ENCODE results near the gene RIPOR3. TPM values are rescaled to one million over a fixed set of nuclear protein-coding genes. Genes with fewer than 3 reads are reported as not detected.
"Not testable (repeated sequence)": the region's sequence is repeated elsewhere in the genome, so short reads cannot be mapped to it uniquely, and the experiment has no call there.

RIPOR3 gene
- total RNA-seq, 2 experiments from 2014 or later, result not detected

DNA sequence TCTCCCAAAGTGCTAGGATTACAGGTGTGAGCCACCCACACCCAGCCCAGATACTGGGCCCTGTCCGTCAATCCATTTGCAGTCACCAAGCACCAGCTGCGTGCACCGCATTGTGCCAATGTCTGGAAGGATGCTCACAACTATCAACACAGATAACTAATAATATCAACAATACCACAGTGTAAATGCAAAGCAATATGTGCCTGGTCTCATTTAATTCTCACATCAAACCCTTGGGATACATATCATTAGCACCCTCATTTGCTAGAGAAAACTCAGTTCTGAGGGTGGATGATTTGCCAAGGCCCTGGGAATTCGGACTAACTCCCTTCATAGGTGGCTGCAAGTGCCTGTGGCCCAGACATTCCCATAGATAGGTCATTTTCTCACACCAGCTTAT, 14.5 kb downstream of the RIPOR3 start:
- H3K27me3 Mint-ChIP-seq, result peaks cover 3% of the 10 kb centered on the region
- no peak for ATAC-seq
- H3K9me3 Mint-ChIP-seq (ENCODE audit: low read depth), result no peaks in the 10 kb centered on the region
- H3K4me3 Mint-ChIP-seq, result no peak overlapping the region
- CTCF ChIA-PET, result interaction anchor here (0.6 kb wide), 1 partner anchor 10 kb away, joined by 4 read pairs; no protein-coding TSS in a partner anchor
- H3K4me1 Mint-ChIP-seq, result no peaks in the 10 kb centered on the region
- no peaks in the 10 kb centered on the region for H3K36me3 Mint-ChIP-seq
- no peak overlapping the region for H3K27ac Mint-ChIP-seq
- DNase-seq, result no peak

DNA sequence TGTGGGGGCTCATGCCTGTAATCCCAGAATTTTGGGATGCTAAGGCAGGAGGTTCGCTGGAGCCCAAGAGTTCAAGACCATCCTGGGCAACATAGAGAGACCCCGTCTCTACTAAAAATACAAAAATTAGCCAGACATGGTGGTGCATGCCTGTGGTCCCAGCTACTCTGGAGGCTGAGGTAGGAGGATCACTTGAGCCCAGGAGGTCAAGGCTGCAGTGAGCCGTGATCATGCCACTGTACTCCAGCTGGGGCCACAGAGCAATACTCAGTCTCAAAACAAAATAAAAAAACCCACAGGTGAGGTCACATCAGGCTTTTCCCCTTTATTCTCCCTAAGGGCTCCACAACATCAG, 15.0 kb downstream of the RIPOR3 start:
- DNase-seq; ATAC-seq; H3K9me3 Mint-ChIP-seq (ENCODE audit: low read depth); H3K27me3 Mint-ChIP-seq; H3K36me3 Mint-ChIP-seq; H3K27ac Mint-ChIP-seq; H3K4me3 Mint-ChIP-seq; H3K4me1 Mint-ChIP-seq: not testable (repeated sequence)
- CTCF ChIA-PET, result interaction anchor here (0.6 kb wide), 1 partner anchor 11 kb away, joined by 4 read pairs; no protein-coding TSS in a partner anchor

- Mint-ChIP-seq H3K4me3 (no peak overlapping the region), H3K27me3 (no peaks in the 10 kb centered on the region), H3K36me3 (no peaks in the 10 kb centered on the region), H3K9me3 (ENCODE audit: low read depth) (no peaks in the 10 kb centered on the region), H3K4me1 (no peaks in the 10 kb centered on the region), H3K27ac (no peak overlapping the region)
- DNase-seq (no peak), ATAC-seq (no peak)
- CTCF ChIA-PET, result no interaction called here
These were observed 15.5 kb downstream of the RIPOR3 start for GRCh38 chr20:50675671-50676376.

DNA sequence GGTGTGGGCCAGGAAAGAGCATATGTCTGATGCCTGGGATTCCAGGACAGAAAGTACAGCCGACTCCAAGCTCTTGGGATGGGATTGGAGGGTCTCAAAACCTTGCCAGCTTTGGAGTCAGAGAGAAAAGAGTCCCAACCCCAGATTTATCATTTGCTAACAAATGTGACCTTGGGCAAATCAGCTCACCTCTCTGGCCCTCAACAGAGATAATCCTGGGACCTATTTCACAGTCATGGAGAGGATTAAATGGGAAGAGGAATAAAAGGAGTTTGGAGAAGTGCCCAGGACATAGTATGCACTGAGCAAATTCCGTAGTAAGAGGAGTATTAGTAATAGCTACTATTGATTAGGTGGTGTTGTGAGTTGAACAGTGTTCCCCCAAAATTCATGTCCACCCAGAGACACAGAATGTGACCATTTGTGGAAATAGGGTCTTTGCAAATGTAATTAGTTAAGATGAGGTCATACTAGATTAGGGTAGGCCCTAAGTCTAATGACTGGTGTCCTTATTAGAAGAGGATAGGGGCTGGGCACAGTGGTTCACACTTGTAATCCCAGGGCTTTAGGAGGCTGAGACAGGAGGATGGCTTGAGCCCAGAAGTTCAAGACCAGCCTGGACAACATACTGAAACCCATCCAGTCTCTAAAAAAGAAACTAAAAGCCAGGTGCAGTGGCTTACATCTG, 17.1 kb downstream of the RIPOR3 start:
- H3K9me3 Mint-ChIP-seq (ENCODE audit: low read depth), result no peaks in the 10 kb centered on the region
- CTCF ChIA-PET, result no interaction called here
- H3K4me1 Mint-ChIP-seq, result no peaks in the 10 kb centered on the region
- H3K36me3 Mint-ChIP-seq, result no peaks in the 10 kb centered on the region
- no peak overlapping the region for H3K4me3 Mint-ChIP-seq
- no peaks in the 10 kb centered on the region for H3K27me3 Mint-ChIP-seq
- DNase-seq (no peak), ATAC-seq (no peak)
- no peak overlapping the region for H3K27ac Mint-ChIP-seq

DNA sequence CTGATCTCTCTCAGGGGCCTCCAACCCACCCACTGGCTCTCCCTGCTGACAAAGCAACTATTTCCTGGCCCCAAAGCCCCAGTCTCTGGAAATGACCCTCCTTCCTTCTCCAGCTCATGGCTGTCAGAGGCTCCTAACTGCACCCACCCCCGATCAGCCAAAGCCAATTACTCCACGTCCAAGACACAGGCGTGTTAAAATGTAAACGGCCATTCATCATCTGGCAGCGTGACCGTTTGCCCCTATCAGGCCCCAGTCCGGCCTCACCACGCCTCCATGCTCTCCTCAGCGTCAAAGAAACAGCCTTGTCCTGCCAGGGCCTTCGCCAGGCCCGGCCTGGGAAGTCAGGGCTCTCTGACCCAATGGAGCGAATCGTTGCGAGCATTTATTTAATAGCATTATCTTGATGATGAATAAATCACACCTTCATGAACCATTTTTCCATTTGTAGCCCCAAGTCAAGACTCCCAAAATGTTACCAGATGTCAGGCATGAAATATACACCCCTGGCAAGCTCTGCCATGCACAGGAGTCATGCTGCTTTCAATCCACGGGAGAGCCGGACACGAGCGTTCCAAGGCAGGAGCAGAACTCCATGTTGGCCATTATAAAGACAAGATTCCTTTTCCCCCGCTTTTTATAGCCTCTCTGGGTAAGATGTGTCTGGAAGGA, 17.7 kb downstream of the RIPOR3 start:
- Mint-ChIP-seq H3K4me1 (no peaks in the 10 kb centered on the region), H3K27ac (no peak overlapping the region), H3K9me3 (ENCODE audit: low read depth) (no peaks in the 10 kb centered on the region), H3K27me3 (no peaks in the 10 kb centered on the region), H3K36me3 (no peaks in the 10 kb centered on the region), H3K4me3 (no peak overlapping the region)
- CTCF ChIA-PET, result no interaction called here
- ATAC-seq (no peak), DNase-seq (no peak)

DNA sequence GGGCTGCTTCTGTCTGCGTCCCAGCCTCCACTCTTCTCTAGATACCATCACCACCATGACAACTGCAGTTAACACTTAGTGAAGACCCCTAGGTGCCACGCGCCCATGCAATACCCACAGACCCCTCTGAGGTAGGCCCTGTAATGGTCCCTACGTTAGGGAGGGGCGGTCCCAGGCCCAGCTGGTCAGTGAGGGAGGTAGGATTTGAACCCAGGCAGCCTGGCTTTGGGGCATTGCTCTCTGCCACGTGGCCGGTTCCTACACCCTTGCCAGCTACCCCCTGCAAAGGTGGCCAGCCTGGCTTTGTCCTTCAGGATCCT, 18.2 kb downstream of the RIPOR3 start:
- DNase-seq, result no peak
- Mint-ChIP-seq H3K4me3 (no peak overlapping the region), H3K27ac (no peak overlapping the region), H3K27me3 (no peaks in the 10 kb centered on the region), H3K4me1 (no peaks in the 10 kb centered on the region), H3K36me3 (no peaks in the 10 kb centered on the region), H3K9me3 (ENCODE audit: low read depth) (no peaks in the 10 kb centered on the region)
- ATAC-seq, result no peak
- CTCF ChIA-PET, result no interaction called here

- H3K9me3 Mint-ChIP-seq (ENCODE audit: low read depth), result no peaks in the 10 kb centered on the region
- ATAC-seq (no peak), DNase-seq (no peak)
- no peak overlapping the region for H3K4me3 Mint-ChIP-seq
- no peaks in the 10 kb centered on the region for H3K36me3 Mint-ChIP-seq
- no peak overlapping the region for H3K27ac Mint-ChIP-seq
- no peaks in the 10 kb centered on the region for H3K4me1 Mint-ChIP-seq
- CTCF ChIA-PET, result no interaction called here
- no peaks in the 10 kb centered on the region for H3K27me3 Mint-ChIP-seq
These were observed 18.8 kb downstream of the RIPOR3 start for GRCh38 chr20:50672400-50673145.

DNA sequence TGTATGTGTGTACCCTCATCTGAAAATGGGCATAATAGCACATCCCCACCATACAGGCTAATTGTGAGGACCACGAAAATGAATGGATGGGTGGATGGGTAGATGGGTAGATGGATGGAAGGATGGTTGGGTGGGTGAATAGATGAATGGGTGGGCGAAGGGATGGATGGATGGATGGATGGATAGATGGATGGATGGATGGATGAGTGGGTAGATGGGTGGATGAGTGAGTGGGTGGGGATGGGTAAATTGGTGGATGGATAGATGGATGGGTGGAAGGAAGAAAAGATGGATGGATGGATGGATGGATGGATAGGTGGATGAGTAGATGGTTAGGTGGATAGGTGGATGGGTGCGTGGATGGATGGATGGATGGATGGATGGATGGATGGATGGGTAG, 19.7 kb downstream of the RIPOR3 start:
- no peaks in the 10 kb centered on the region for H3K9me3 Mint-ChIP-seq (ENCODE audit: low read depth)
- CTCF ChIA-PET, result no interaction called here
- H3K27me3 Mint-ChIP-seq, result no peaks in the 10 kb centered on the region
- no peaks in the 10 kb centered on the region for H3K4me1 Mint-ChIP-seq
- DNase-seq, result no peak
- no peak overlapping the region for H3K4me3 Mint-ChIP-seq
- H3K27ac Mint-ChIP-seq, result no peak overlapping the region
- H3K36me3 Mint-ChIP-seq, result no peaks in the 10 kb centered on the region
- ATAC-seq, result no peak

- DNase-seq; CTCF ChIA-PET; H3K27ac Mint-ChIP-seq; H3K9me3 Mint-ChIP-seq (ENCODE audit: low read depth); H3K36me3 Mint-ChIP-seq; ATAC-seq; H3K27me3 Mint-ChIP-seq; H3K4me3 Mint-ChIP-seq; H3K4me1 Mint-ChIP-seq: not testable (repeated sequence)
These were observed 20.3 kb downstream of the RIPOR3 start for GRCh38 chr20:50671010-50671409.

DNA sequence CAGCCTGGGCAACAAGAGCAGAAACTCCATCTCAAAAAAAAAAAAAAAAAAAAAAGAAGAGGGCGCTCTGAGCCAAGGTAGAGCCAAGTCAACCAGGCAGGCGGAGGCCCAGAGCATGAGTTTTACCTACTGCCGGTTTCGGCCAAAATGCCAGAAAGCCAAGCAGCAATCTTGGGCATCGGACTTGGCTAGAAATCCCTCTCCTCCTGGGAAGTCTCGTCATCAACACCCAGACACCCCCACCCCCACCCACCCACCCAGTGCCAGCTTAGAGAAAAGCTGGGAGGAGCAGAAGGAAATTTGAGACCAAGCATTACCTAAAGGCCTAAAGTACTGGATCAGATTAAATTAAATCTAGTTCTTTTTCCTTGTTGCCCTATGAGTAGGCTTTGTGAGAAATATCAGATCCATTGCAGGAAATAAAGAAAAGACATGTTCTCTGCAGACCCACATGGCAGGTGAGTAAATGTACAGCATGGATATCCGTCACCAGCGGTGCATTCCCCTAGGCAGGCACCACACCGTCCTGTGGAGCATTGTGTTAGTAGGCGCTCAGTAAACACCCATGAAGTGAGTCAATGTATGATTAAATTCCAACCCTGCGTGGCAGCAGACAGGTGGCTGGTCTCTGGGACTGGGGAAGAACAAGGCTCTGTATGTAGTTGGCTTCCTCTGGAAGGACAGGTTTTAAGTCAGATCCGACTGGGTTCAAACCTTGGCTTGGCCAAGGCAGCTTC, 21.0 kb downstream of the RIPOR3 start:
- no peak overlapping the region for H3K27ac Mint-ChIP-seq
- no peak overlapping the region for H3K4me3 Mint-ChIP-seq
- no peaks in the 10 kb centered on the region for H3K36me3 Mint-ChIP-seq
- H3K4me1 Mint-ChIP-seq, result no peaks in the 10 kb centered on the region
- CTCF ChIA-PET, result no interaction called here
- no peaks in the 10 kb centered on the region for H3K27me3 Mint-ChIP-seq
- H3K9me3 Mint-ChIP-seq (ENCODE audit: low read depth), result no peaks in the 10 kb centered on the region
- DNase-seq, result no peak
- ATAC-seq, result no peak

- Mint-ChIP-seq H3K4me3 (no peak overlapping the region), H3K4me1 (no peaks in the 10 kb centered on the region), H3K27me3 (no peaks in the 10 kb centered on the region), H3K9me3 (ENCODE audit: low read depth) (no peaks in the 10 kb centered on the region), H3K36me3 (no peaks in the 10 kb centered on the region), H3K27ac (no peak overlapping the region)
- DNase-seq, result no peak
- no peak for ATAC-seq
- CTCF ChIA-PET, result no interaction called here
These were observed 22.5 kb downstream of the RIPOR3 start for GRCh38 chr20:50668798-50669197.

GRCh38 chr20:50668326-50668725, 23.0 kb downstream of the RIPOR3 start:
- Mint-ChIP-seq H3K4me1 (no peaks in the 10 kb centered on the region), H3K9me3 (ENCODE audit: low read depth) (no peaks in the 10 kb centered on the region), H3K27ac (no peak overlapping the region), H3K27me3 (no peaks in the 10 kb centered on the region), H3K36me3 (no peaks in the 10 kb centered on the region), H3K4me3 (no peak overlapping the region)
- DNase-seq (no peak), ATAC-seq (no peak)
- CTCF ChIA-PET, result no interaction called here

DNA sequence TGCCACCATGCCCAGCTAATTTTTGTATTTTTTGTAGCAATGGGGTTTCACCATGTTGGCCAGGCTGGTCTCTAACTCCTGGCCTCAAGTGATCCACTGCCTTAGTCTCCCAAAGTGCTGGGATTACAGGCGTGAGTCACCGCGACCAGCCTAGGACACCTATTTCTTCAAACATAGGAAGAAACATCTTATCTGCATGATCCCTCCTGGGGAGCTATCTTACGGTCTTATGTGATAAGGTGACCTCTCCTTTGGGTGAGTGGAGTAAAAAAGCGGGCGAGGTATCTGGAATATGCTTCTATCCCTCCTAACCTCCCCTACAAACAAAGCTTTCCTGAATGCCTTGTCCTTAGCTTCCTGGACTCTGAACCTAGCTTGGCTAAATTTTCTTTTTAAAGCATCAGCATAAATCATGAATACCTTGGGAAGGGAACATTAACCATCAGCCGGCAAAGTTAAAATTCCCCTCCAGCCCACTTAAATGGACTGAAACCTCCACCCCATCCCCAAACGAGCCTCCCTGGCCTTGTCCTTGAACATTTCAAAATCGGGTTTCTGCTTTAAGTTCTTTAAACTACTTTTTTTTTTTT, 24.5 kb downstream of the RIPOR3 start:
- H3K27me3 Mint-ChIP-seq, result no peaks in the 10 kb centered on the region
- no peak for ATAC-seq
- no peak for DNase-seq
- H3K27ac Mint-ChIP-seq, result no peak overlapping the region
- CTCF ChIA-PET, result no interaction called here
- no peaks in the 10 kb centered on the region for H3K36me3 Mint-ChIP-seq
- no peaks in the 10 kb centered on the region for H3K9me3 Mint-ChIP-seq (ENCODE audit: low read depth)
- no peak overlapping the region for H3K4me3 Mint-ChIP-seq
- H3K4me1 Mint-ChIP-seq, result no peaks in the 10 kb centered on the region

Measured in activated CD8-positive, alpha-beta memory T cell treated with anti-CD3 and anti-CD28 coated beads, Interleukin-2, amount 10 ng/mL, durations not matched to agents 7 days and 5 days (primary cell).